Colon (tissue), 2 donors: ENCODE measurements around the gene MSMB.

Source experiments
- FAIRE-seq: peaks from 2 replicates; lab custom pipeline; 2012; peaks lifted over from hg19 to GRCh38; lab: Jason Lieb, UNC
- donor health status: control.
- donor health status: control.

Gene MSMB

DNA sequence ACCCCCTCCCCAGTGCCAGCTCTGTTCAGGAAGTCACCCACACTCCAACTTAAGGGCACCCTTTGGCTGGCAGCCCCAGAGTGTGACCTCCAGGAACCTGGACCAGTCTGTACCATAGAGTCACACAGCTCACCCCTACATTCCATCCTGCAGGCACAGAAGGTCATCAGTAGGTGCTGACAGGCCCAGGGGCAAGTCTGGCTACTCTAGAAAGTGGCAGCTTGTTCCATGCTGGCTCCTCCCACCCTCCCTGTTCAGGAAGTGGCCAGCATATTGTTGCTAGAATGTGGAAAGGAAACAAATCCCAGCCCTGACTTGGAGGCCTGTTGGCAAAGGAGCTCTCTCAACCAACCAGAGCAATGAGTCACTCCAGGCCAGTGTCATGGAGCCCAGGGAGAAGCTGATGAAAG is 12.5 kb downstream of the MSMB start:
- no peak for FAIRE-seq

- FAIRE-seq = no peak
Measured at GRCh38 chr10:46031648-46032532, 14.2 kb downstream of the MSMB start.

- no peak for FAIRE-seq
Measured at GRCh38 chr10:46030091-46030937, 15.8 kb downstream of the MSMB start, which contains the start of gene NCOA4. NCOA4 (minus strand) TSS chr10:46030623; CDS start chr10:46016680, 13,943 bp downstream.

DNA sequence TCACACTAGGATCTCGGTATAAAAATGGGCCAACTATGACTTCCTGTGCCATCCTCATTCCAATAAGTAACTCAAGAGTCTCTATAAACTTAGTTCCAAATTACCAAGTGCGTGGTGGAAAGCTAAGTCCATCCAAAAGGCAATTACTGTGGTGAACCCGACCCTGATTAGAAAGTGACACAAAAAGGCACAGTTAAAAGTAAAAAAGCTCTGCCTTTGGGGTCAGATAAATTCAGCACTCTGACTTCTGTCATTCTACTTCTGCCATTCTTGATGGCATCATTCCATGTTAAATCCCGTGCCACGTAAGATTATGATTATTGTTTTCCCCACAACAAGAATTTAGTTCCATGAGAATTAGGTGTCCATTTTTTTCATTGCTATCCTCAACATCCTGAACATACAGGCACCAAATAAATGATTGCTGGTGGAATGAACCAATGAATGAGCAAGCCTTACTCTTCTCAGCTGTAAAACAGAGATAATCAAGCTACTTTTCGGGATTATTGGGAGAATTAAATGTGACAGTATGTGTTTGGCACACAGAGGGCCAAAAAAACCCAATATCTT is 16.5 kb downstream of the MSMB start:
- no peak for FAIRE-seq

DNA sequence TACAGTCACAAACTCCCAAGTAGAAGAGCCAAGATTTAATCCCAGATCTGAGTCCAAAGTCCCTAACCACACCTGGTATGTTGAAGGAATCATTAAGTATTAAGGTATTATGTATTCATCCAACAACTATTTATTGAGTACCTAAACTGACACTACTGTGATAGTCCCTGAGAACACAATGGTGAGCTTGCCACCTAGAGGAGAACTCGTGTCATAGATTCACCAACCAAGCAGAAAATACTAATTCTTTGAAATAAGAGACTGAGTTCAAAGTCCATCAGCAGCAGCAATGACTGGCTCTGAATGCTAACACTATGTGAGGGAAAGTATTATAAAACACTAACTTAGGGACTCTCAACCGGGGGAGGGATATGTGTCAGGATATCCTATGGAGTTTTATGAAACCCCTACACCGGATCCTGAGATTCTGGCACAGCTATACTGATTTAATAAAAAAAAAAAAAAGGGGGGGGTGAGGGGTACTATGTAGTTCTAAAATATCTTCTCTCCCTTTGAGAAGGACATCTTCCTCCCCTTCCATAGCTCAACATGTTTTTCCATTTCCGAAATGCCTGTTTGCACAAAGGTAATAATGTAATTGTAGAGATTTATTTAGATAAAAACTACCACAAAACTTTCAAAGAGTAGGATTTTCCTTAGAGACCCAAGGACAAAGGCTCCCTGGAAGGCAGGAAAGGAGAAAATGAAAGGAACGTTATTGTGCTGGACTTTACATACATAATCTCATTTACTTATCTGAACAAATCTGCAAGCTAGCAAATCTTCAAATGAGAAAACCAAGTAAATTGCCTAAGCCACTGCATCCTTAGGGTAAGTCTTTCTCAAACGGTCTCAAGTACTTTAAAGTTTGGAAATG is 17.2 kb downstream of the MSMB start:
- FAIRE-seq = no peak

DNA sequence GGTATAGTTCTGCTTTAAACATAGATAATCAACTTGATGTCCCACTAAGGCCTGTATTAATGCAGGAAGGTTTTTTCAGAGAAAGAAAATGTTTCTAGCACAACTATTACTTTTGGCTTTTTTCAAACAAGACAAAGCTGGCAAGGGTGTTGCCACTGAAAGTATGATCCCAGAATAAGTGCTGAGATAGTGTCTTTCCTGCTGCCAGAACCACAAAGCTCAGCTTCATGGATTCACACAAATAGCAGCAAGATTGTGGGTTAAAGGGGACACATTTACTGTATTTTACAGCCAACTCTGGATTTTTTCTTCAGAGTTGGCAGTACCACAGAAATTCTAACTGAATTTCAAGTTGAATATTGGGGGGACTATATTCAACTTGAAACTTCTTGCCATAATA is 20.0 kb downstream of the MSMB start:
- FAIRE-seq = no peak

DNA sequence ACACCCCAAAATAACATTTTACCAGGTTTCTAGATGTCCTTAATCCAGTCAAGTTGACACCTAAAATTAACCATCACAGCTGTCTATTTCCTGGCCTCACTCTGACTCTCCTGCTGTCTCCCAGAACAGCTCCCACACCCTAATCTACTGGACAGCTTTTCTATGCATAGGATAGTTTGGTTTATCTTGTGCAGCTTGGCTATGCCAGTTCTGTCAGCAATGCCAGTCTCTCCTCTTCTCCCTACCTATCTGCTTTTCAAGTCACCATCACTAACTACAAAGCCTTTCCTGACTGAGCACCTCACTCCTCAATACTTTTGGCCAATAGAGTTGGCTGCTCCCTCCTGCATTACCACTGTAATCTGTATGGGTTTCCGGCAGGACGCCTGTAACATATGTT is 20.7 kb downstream of the MSMB start:
- FAIRE-seq = no peak

DNA sequence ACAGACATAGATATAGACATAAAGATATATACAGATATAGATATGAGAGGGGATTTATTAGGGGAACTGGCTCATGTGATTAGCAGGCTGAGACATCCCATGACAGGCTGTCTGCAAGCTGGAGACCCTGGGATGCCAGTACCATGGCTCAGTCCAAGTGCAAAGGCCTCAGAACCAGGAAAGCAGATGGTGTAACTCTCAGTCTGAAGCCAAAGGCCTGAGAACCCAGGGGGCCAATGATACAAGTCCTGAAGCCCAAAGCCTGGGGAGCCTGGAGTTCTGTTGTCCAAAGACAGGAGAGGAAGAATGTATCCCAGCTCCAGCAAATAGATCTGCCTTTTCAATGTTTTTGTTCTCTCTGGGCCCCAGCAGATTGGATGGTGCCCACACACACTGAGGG is 21.1 kb downstream of the MSMB start:
- FAIRE-seq = no peak

- no peak for FAIRE-seq
Measured at GRCh38 chr10:46022978-46023702, 22.9 kb downstream of the MSMB start.

GRCh38 chr10:46020344-46020657 is 25.8 kb downstream of the MSMB start:
- FAIRE-seq = no peak

DNA sequence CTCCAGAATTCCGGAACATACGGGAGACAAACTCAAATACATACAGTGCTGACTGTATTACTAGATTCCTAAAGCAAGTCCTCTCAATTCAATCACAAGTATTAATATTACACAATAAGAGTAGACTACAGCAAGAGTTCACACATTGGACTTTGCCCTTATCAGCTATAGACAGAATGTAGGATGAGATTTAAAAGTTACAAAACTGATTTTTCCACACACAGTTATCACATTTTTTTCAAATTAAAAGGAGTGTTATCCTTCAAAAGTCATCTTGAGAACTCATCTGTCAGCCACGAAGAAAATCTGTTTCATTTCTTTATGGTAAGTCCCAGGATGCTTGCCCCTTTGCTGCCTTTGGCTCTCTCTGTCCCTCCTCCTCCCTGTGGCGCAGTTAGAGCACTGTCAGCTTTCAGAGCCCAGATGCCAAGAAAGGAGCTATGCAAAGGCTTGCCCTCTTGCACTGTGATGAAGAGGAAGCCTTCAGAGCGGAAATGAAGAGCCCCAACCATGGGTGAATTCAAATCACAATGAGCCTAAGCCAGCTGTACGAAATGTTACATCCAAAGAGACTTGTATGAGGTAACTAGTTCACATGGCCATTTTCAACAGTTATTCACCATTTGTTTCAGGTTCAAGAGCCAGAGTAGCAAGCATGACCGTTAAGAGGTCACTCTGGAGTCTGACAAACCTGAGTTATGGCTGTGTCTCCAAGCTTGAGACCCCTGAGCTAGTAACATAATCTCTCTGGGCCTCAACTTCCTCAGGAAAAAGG is 26.3 kb downstream of the MSMB start:
- no peak for FAIRE-seq

GRCh38 chr10:46019177-46019528 is 26.9 kb downstream of the MSMB start:
- FAIRE-seq = no peak

DNA sequence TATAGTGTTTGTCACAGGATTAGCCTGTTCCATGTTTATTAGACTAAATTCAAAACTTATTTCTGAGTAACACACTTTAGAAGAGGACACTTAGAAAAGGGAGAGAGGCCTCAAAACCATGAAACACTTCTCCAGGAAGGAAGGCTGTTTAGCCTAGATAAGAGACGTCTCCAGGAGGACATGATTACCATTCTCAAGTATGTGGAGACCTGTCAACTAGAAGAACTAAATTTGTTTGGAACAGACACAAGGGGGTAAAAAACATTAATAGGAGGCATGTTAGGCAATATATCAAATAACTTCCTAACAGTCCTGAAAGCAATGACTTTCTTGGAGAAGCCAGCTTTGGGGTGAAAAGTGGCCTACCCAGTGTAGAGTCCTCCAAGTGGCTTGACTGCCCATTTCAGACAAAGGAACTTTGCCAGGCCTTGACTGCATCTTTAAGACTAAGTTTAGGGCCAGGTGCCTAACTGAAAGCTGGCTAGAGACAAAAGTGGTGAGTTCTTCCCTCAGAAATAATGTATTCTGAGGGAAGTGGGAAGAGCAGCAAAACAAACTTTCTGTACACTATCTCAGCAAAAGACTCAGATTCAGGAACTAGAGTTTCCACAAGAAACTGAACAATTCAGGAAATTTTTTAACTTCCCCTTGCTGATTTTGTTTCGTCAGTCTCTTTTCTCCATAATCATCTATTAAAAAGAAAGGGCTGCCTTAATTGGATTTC is 27.5 kb downstream of the MSMB start:
- no peak for FAIRE-seq

- no peak for FAIRE-seq
Measured at GRCh38 chr10:46017733-46018132, 28.3 kb downstream of the MSMB start.

GRCh38 chr10:46016811-46017210 is 29.3 kb downstream of the MSMB start:
- no peak for FAIRE-seq

GRCh38 chr10:46016190-46016589 is 29.9 kb downstream of the MSMB start:
- FAIRE-seq = no peak

DNA sequence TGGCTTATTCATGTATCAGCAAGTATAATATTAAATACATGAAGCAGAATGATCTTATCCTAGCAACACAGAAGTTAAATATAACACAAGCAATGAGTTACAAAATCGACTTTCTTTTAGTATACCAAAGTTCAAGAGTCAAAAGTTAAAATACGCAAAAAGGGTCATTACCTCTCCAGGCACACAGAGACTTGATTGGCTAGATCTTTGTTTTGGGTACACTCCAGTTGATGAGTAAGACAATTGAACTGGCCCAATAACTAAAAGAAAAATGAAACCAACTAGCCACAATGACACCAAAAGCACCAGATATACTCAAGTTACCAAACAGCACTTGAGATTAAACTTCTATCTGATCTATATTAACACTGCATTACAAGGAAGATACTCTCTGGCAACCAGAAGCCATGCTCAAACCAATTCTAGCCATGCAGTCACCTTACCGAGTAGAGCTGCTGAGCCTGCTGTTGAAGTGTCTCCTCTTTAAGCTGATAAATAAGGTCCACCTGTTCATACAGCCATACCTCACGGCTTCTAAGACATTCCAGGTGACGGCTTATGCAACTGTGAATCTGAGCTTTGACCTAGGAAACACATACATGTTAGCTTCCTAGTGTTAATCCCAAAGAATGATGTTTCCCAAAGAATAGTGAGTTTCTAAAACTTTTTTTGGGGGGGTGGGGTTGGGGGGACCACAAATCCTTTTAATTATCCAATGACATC is 31.2 kb downstream of the MSMB start:
- FAIRE-seq = no peak

DNA sequence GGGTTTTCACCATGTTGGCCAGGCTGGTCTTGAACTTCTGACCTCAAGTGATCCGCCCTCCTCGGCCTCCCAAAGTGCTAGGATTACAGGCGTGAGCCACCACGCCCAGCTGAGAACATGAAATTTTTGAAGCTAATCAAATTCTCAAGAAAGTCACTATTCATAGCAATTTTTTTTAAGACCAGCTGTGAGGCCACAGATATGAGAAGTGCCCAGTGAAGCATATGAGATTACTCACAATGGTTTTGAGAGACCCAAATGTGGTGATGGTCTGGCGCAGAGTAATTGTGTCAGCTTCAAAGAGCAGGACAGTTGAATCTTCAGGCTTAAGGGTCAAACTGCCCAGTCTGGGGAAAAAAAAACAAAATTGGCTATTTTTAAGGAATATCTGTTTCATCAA is 31.9 kb downstream of the MSMB start:
- FAIRE-seq = no peak

- FAIRE-seq = no peak
Measured at GRCh38 chr10:46012746-46013145, 33.3 kb downstream of the MSMB start.
